Smooth muscle cell (in vitro differentiated cells): ENCODE measurements around the gene CARS1. TPM values are rescaled to one million over a fixed set of nuclear protein-coding genes. Genes with fewer than 3 reads are reported as not detected.

ENCODE experiments used
- DNase-seq: peaks from one replicate; lab custom pipeline; 2025; ENCODE audit not compliant: unreplicated experiment; lab: John Stamatoyannopoulos, UW
- H2AFZ ChIP-seq: fragments of 200-600 bp; sonication (generic); 2 replicates; pipeline ENCODE4 v1.6.0; 2016; ENCODE audit warnings: antibody characterized with exemption, low read depth, mild to moderate bottlenecking
- H3F3A ChIP-seq: fragments of 200-600 bp; sonication (generic); 2 replicates; pipeline ENCODE4 v1.6.0; 2017; ENCODE audit warnings: antibody characterized with exemption, low read depth
- H3K27ac ChIP-seq: fragments of 200-600 bp; sonication (generic); 2 replicates; pipeline ENCODE4 v1.5.1; 2016; ENCODE audit warnings: low read depth, mild to moderate bottlenecking
- H3K27me3 ChIP-seq: fragments of 200-600 bp; sonication (generic); 2 replicates; pipeline ENCODE4 v1.6.1; 2016; ENCODE audit warnings: low read depth, mild to moderate bottlenecking
- H3K36me3 ChIP-seq: fragments of 200-600 bp; sonication (generic); 2 replicates; pipeline ENCODE4 v1.5.1; 2016; ENCODE audit warnings: low read depth
- H3K4me1 ChIP-seq: fragments of 200-600 bp; sonication (generic); 2 replicates; pipeline ENCODE4 v1.5.1; 2016; ENCODE audit warnings: low read depth
- H3K4me2 ChIP-seq: fragments of 200-600 bp; sonication (generic); 2 replicates; pipeline ENCODE4 v1.6.0; 2016; ENCODE audit warnings: mild to moderate bottlenecking
- H3K4me3 ChIP-seq: fragments of 200-600 bp; sonication (generic); 2 replicates; pipeline ENCODE4 v1.5.1; 2016; ENCODE audit warnings: mild to moderate bottlenecking
- H3K79me2 ChIP-seq: fragments of 200-600 bp; sonication (generic); 2 replicates; pipeline ENCODE4 v1.6.0; 2016; ENCODE audit warnings: low read depth, mild to moderate bottlenecking
- H3K9ac ChIP-seq: fragments of 200-600 bp; sonication (generic); 2 replicates; pipeline ENCODE4 v1.6.0; 2016; ENCODE audit warnings: low read depth
- H3K9me3 ChIP-seq: fragments of 200-600 bp; sonication (generic); replicated peaks from 2 replicates; pipeline ENCODE4 v1.5.1; 2016; ENCODE audit warnings: low read depth
- H4K20me1 ChIP-seq: fragments of 200-600 bp; sonication (generic); 2 replicates; pipeline ENCODE4 v1.6.0; 2016; ENCODE audit warnings: low read depth
- CTCF ChIP-seq: fragments of 200-600 bp; sonication (generic); IDR thresholded peaks from 2 replicates; pipeline ENCODE4 v1.5.1; 2017; ENCODE audit warnings: borderline replicate concordance, mild to moderate bottlenecking, antibody characterized with exemption; ENCODE audit not compliant: insufficient read depth, poor library complexity, severe bottlenecking
- WGBS: methylation state at CpG from one replicate; pipeline ENCODE4 v1.1.7; 2016; ENCODE audit warnings: low lambda C conversion rate; 5-methylcytosine and 5-hydroxymethylcytosine counted together
- polyA plus RNA-seq: library from polyadenylated mRNA; unstranded; fragments of >200 nt; fragmentation: Nextera tagmentation; extraction: Ambion mirVana; gene quantifications from 2 replicates; pipeline ENCODE4 v1.2.1, GENCODE V29; 2016
- total RNA-seq: library from RNA; depleted of rRNA; stranded (reverse); fragments of >200 nt; gene quantifications from 2 replicates; pipeline ENCODE4 v1.2.3, GENCODE V29; 2014

Gene CARS1
- total and polyA plus RNA-seq, 2 experiments from 2014 or later, result 51.7 to 61.6 TPM

- TF ChIP-seq CTCF, result no peak
- no peak overlapping the region for H3K4me3 ChIP-seq
- no peaks in the 10 kb centered on the region for H3K9me3 ChIP-seq
- H3K27ac ChIP-seq, result no peak overlapping the region
- peaks cover 16% of the 10 kb centered on the region for H3K79me2 ChIP-seq
- peaks cover 6% of the 10 kb centered on the region for H4K20me1 ChIP-seq
- peaks cover 16% of the 10 kb centered on the region for H3F3A ChIP-seq
- peaks cover 18% of the 10 kb centered on the region for H3K4me1 ChIP-seq
- no peaks in the 10 kb centered on the region for H3K36me3 ChIP-seq
- H3K4me2 ChIP-seq, result no peak overlapping the region
- H3K27me3 ChIP-seq, result no peaks in the 10 kb centered on the region
- no peak overlapping the region for H2AFZ ChIP-seq
- H3K9ac ChIP-seq, result no peak overlapping the region
- 92% methylated on average over 11 of the region's 11 CpGs for WGBS
- no peak for DNase-seq
These were observed 3.3 kb upstream of the CARS1 start for GRCh38 chr11:3060436-3061025.

DNA sequence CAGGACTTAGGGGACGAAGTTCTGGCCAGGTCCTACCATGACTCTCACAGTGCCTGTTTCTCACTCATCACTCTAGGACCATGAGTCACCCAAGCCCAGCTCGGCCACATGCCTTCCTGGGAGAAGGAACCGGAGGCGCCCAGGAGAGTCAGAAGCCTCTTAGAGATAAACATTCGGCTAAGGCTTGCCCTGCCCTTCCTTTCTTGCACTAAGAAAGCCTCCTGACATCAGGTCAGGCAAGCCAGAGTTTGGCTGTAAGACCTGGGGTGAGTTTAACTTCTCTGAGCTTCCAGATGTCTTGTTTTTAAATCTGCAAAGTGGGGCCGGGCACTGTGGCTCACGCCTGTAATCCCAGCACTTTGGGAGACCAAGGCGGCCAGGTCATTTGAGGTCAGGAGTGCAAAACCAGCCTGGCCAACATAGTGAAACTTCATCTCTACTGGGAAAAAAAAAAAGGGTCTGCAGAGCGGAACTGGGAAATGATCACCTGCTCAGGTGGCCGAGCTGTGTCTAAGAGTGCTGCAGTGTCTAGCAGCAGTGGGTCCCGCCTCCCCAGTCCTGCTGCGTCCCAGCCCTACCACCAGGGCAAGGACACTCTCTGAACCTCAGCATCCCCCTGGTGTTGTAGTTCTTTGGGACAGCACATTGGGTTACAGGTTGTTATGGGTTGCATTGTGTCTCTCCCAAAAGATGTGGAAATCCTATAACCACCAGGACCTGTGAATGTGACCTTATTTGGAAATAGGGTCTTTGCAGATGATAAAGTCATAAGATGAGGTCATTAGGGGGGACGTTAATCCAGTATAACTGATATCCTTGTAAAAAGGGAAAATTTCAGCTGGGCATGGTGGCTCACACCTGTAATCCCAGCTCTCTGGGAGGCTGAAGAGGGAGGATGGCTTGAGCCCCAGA, 1.8 kb upstream of the CARS1 start:
- DNase-seq, result no peak
- H3K4me3 ChIP-seq, result no peak overlapping the region
- H3K4me2 ChIP-seq, result peak overlapping the region; percentile 96
- peaks cover 16% of the 10 kb centered on the region for H3F3A ChIP-seq
- no peaks in the 10 kb centered on the region for H3K36me3 ChIP-seq
- peaks cover 31% of the 10 kb centered on the region for H3K79me2 ChIP-seq
- no peaks in the 10 kb centered on the region for H3K27me3 ChIP-seq
- peaks cover 16% of the 10 kb centered on the region for H3K4me1 ChIP-seq
- H3K9me3 ChIP-seq, result no peaks in the 10 kb centered on the region
- no peak overlapping the region for H3K9ac ChIP-seq
- 48% methylated on average over 13 of the region's 13 CpGs for whole genome bisulfite sequencing
- peak overlapping the region; percentile 52 for H3K27ac ChIP-seq
- H4K20me1 ChIP-seq, result peaks cover 21% of the 10 kb centered on the region
- H2AFZ ChIP-seq, result no peak overlapping the region
- no peak for TF ChIP-seq CTCF

DNA sequence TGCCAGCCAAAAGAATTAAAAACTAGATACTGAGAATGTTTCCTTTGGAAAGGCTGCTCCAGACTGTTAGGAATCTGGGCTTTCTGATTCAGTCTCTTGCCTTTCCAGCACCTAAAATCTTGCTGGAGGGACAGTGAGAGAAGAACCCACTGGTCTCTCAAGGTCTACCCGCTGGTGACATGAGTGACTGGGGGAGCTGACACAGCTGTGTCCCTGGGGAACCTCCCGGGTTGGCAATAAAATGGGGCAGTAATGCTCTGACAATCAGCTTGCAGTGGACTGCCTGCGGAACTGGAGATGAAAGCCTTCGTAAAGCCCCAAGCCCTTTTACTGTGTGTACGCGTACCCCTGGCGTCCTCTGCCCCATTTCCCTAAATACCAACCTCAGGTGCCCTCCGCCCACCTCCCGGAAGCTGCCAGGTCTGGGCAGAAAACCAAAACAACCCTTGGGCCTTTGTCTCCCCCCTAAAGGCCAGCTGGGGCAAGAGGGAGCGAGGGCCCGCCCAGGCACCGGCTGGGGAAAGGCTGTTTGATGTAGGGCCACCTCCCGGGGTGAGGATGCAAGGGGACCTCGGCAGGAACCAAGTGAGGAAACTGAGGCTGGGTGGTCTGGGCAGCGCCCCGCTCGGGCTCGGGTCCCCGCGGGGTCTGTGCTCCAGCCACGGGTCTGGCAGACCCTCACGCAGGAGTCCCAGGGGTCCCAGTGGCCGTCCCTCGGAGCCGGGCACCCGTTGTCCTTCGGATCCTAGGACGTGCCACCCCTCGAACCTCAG, 741 bp downstream of the CARS1 start:
- Histone ChIP-seq H3K9me3 (no peaks in the 10 kb centered on the region), H3K4me1 (peaks cover 11% of the 10 kb centered on the region), H3K4me3 (peak overlapping the region; percentile 84), H3F3A (peaks cover 16% of the 10 kb centered on the region), H3K9ac (peak overlapping the region; percentile 95), H3K27me3 (no peaks in the 10 kb centered on the region), H2AFZ (no peak overlapping the region), H3K36me3 (no peaks in the 10 kb centered on the region), H3K79me2 (peaks cover 57% of the 10 kb centered on the region), H3K27ac (peak overlapping the region; percentile 88), H3K4me2 (peak overlapping the region; percentile 96), H4K20me1 (peaks cover 45% of the 10 kb centered on the region)
- no peak for TF ChIP-seq CTCF
- DNase-seq, result no peak
- WGBS, result 9% methylated on average over 25 of the region's 29 CpGs
